Stimulated activated CD4-positive, alpha-beta T cell treated with anti-CD3 and anti-CD28 coated beads, TNF-alpha, amount 100 ng/mL, for 24 hours (primary cell): Measurements from ENCODE around the gene HMG20A.

Source experiments
- DNase-seq, 3 experiments: peaks; one replicate each; pipeline ENCODE4 v3.0.0-alpha.2; 2020; ENCODE audit warnings: low read depth in 3 of 3

The HMG20A gene

DNA sequence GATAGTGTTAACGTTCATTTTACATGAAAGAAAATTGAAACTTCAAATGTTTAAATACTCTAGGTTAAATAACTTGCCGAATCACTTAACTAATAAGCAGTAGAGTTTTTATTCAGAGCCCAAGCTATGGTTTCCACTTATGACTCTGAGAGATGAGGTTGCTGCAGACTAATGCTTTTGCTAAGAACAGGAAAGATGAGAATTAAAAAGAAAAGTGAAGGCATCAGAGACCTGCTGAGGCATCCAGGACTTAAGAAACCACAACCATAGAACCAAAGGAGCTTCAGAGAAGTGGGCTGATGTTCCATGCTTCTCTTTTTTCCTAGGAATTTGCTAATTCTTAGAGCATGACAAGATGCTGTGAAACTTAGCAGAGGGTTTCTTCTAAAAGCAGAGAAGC is 9.5 kb downstream of the HMG20A start:
- DNase-seq: no peak

DNA sequence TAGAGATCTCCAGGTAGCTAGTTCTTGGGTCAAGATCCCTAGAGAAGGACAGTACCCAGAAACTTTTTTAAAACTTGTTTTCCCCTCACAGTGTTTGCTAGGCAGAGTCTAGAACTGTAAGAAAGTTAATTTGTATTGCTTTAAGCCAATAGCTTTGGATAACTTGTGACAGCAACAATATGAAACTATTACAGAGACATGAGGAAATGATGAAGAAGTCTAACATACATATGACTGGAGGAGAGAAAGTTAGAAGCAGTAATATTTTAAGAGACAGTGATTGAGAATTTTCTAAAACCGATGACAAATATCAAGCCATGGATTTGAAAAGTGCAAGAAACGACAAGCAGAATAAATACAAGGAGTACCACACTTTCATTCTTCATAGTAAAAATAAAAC is 10.0 kb downstream of the HMG20A start:
- DNase-seq: no peak

DNA sequence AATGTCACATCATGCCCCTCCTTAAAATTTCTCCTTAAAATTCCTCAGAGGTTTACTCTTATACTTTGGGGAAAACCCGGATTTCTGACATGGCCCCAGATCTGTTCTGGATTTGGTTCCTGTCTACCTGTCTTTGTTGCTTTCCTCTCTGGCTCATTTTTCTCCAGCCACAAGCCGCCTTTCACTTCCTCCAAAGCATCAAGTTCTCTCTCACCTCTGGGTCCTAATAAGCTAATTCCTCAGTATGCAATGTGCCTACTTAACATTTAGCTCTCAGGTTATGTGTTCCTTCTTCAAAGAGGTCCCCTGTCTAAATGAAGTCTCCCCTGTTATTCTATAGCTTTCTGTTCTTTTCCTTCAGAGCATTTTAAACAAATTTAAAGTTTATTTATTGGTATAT is 16.1 kb downstream of the HMG20A start:
- no peak for DNase-seq

DNA sequence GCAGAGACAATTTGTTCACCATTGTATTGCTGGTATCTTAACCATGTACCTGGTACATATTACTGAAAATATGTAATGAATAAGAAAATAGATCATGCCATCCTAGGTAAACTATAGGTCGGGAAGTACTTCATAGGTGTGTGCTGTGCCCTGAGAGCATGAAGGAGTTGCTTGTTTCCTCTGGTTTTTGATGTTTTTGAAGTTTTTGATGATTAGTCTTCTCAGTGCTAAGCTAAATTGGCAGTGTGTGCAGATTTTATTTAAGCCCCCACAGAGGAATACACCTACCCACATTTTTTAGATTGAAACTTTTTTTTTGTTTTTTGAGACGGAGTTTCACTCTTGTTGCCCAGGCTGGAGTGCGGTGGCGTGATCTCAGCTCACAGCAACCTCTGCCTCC is 16.6 kb downstream of the HMG20A start:
- DNase-seq: no peak

DNA sequence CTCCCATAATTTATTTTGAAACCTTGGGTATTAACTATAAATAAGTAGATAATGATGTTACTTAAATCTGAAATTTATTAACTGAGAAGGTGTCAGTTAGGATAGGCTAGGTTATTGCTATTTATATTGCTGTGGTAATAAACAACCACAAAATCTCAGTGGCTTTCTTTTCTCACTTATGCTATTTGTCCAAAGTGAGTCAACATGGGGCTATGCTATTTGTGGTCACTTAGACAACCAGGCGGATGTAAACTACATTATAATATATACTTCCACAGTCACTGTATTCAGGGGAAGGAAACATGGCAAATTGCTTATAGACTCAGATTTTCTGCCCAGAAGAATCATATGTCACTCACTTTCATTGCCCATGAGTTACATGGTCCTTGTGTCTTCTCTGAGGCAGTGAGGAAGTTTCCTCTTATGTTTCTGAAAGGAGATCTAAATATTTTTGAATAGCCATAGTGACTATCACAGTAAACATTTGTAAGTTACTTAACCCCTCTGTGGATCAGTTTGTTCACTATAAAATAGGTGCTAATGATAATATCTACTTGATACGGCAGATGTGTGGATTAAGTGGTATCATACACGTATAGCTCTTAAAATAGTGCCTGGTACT is 19.8 kb downstream of the HMG20A start:
- DNase-seq: no peak

DNA sequence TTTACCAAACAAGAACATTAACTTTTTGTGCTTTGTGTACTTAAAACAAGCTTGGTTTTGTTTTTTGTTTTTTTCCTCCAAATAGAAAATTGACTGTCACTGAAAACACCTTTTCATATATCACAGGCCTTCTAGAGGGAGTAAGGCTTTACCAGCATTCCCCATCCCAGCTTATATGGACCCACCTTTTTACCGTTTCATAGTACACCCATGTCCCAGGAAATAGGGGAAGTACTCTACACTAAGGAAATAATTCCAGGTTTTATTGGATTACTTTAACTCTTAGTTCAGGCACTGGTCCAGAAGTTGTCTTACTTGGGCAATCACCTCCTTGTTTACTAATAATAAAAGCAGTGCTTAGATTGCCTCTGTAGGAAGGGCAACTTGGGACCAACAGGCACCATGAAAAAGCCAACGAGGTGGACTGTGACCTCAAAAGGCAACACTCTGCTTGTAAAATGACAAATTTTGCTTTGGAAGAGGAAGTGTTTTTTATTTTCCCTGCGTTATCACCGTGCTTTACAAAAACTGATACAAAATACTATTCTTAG is 26.2 kb downstream of the HMG20A start:
- DNase-seq: no peak

DNA sequence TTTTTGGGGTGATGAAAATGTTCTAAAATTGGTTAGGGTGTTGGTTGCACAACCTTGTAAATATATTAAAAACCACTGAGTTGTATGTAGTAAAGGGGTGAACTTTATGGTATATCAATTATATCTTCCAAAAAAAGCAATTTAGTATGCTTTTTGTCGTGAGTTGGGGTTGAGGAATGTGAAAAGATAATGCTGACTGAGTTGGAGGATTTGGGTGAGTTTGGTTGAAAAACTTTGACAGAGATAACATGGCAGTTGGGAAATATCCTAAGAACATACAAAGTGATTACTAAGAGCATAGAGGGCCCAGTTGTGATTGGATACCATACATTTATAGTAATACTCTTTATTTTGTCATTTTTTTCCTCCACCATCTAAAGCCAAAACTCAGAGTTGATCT is 33.6 kb downstream of the HMG20A start:
- no peak for DNase-seq

DNA sequence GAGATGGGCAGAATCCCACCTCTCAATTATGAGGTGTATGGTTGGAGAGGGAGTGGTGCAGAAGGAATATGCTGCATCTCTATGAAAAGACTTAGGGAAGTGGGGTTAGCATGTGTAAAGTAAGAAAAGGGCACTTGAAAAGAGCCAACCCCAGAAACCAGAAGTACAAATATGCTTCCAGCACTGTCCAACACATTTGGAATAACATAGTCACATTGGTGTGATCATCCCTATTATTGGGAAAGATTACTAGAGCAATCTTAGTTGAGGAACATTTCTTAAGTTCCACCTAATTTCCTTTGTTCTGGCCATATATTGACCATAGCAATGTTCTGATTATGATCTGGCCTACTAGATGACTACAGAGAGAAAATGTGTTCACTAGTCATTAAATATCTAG is 34.3 kb downstream of the HMG20A start:
- no peak for DNase-seq

DNA sequence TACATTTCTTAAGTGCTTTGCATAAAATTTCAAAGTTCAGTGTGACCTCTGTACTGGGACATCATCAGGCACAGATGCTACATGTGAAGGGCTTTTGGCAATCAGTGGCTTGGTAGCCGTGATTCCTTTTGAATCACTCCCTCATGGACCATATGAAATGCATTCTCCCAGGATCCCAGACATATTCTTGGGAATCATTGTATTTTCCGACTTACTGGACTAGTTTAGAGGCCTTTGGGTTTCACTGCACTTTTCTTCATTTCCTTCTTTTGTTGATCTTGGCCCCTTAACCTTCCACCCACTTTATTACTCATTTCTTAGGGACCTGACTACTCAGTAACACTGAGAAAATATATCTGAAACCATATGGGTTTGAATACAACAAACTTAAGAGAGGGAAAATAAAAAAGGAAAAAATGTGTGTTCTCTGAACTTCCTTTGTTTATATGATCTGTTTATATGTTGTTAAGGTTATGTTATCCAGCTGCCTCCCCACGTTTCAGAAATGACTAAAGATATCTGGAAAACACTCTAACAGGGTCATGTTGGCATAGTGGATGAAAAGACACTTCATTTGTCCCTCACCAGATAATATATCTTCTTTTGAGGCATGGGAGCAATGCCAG is 35.1 kb downstream of the HMG20A start:
- DNase-seq: no peak

DNA sequence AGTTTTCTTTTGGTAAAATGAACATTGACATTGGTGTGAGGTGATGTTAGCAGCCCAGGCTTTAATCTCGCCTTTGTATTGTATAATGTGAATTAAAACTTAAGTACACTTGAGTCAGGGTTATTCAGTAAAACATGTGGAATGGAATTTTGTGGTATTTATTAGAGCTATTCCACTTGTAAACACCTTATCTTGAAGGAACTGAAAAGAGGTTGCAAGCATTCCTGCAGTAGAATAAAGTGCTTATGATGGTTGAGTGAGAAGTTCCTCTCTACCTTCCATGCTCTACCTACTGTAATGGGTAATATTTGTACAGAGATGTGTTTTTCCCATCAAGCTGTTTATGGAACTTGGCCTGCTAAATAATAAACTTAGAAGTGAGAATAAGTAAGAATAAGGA is 36.1 kb downstream of the HMG20A start:
- no peak for DNase-seq

DNA sequence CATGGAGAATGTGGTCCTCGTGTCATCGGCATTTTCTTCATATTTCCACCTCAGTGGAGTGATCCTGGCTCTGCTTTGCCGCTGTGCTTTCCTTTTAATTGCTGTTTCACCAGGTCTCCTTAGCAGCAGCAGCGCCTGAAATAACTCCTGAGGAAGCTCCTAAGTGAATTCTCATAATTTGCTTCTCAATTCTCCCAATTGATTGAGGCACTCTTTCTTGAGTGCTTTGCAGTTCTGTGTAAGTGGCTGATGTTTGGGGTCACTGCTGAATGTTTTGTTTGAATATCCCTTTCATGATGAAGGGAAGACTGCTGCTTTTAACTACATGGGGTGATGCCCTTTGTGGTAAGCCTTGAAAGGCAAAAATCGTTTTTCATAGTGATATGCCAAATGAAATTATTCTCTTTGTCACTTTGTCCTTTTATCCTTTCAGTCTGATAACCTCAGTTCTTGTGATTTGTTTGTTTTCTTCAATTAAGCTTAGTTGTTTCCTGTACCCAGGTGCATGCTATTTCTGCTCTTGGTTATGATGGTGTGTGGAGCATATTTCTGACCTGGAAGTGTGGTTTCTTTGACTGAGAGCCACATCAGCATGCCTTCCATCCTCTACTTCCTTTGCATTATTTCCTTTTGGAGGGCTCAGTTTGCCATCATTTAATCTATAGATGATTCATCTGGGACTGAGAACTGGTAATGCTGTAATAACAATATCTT is 36.7 kb downstream of the HMG20A start:
- DNase-seq: no peak

DNA sequence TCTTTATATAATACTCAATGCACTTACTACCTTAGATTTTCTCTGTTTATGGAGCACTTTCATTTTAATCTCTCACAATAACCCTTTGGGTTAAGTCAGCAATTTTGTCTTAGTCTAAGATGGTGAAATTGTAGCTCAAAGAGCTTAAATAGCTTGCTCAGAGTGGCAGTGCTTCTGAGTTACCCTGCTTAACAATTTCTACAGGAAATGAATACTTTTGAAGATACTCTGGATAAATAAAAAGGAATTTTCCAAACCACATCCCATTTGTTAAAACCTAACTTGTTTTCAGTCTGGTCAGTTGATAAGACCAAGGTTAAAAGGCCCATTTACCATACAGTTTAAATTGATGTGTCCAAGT is 37.2 kb downstream of the HMG20A start:
- DNase-seq: no peak

DNA sequence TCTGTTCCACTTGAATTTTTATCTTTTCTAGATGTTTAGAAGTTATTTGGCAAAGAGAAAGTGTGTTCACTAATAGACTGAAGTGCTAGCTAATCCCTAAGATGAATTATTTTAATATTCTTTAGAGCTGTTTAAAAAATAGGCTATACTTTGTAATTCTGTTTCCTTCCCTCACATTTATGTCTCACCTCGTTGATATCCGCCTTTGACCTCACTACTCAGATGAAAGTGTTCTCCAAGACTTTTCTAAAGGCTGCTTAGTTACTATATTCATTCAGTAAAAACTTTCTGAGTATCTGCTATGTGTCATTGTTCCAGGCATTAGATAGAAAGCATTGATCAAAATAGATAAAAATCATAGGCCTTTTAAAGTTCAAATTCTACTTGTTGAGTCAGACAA is 38.3 kb downstream of the HMG20A start:
- DNase-seq: no peak

DNA sequence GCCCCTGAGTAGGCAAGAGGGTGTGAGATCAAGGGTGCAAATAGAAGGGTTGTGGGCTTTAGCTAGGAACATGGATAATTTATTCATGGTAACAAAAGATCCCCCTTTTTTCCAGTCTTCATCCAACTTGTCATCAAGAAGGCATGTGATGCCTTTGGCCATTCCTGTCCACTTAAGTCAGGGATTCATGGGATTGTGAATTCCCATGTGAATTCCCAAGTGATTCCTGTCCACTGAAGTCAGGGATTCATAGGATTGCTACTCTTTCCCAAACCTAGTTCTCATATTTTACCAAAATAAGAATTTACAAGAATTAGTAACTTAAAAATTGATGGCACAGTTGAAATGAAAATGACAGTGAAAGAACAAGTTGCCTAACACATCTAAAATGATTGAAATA is 40.8 kb downstream of the HMG20A start:
- no peak for DNase-seq

DNA sequence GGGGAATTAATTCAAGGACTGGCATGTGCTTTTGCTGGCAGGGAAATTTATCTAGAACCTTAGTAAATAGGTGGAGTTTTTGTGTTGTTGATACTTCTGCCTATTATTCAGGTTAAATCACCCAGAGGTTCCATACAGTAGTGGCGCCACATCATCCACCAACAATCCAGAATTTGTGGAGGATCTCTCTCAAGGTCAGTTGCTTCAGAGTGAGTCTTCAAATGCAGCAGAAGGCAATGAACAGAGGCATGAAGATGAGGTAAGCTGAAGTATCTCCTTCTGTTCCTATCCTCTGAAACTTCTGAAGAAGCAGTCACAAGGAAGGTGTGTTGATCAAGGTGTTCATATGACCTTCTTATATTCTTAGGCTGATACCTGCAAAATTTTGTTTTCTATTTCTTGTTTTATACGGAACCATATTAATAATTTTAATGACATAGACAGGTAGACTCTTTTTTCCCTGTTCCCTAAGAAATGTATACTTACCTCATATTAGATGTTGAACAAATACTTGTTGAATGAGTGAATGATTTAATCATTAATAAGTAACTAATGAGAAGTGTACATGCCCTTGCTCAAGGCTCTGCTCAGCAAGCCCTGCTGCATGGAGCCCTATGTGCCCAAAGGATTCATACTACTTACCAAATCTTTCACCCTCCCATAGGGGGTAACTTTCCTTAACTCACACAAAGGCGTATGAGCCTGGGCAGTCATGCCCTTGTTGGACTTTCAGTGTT is 43.6 kb downstream of the HMG20A start:
- no peak for DNase-seq

DNA sequence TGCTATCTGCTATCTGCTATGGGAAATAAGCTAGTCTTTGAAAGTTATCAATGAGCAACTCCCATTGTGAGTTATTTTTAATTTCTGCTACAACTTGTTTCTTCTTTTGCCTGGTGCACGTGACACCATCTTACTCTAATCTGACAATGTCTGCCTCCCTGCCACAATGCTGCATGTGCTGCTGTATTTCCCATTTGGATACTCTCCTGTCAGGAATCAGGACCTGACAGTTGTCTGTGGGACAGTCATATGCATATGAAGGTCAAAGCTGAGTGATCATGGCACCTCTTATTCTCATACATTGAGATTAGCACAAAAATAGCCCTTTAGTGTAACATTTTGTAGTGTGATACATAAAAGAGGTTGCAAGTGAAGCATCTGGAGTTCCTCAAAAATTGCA is 45.8 kb downstream of the HMG20A start:
- DNase-seq: no peak

DNA sequence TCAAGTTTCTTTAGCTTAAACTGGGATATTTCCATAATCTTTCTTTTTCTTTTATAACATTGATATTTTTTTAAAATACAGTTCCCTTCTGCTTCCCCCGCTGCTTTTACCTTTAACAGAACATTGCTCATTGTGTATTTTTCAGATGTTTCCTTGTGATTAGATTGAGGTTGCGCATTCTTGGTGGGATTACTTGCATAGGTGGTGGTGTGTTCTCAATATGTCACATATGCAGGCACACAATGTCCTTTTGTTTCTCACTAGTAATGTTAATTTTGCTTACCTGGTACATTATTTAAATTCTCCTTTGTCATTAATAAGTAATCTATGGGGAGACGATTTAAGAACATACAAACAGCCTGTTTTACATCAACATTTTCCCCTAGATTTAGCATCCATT is 48.2 kb downstream of the HMG20A start:
- no peak for DNase-seq

DNA sequence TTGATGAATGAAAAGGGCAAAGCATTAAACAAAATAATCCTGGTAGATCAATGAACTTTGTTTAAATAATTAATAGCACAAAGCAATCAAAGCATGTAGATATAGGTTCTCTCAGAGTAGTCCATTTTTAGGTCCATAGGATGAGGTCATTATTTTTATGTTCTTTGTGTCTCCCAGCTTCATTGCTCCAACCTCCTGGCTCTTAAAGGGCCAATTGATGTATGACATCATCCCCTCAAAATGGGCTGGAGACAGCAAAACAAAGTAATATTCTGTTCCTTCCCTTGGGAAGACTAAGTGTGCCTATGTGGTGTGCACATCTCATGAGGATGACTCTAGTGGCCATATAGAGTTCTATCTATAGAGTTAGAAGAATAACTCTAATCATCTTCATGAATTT is 49.5 kb downstream of the HMG20A start:
- no peak for DNase-seq

DNA sequence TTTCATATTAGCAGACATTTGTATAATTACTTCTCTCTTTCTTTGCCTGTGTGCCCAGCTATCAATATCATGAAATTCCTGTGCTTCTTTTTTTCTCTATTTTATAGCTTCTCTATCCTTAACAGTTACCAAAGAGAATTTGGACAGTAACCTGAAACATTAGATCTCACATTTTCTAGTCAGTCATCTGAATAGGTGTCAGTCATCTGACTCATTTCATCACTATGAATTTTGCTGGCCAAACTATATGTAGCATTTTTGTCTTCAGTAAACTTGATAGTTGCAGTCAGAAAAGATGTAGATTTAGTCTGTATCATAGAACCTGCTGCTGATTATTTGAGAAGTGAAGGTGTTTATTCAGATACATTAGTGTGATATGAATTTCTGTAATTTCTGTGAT is 52.6 kb downstream of the HMG20A start:
- DNase-seq: no peak

DNA sequence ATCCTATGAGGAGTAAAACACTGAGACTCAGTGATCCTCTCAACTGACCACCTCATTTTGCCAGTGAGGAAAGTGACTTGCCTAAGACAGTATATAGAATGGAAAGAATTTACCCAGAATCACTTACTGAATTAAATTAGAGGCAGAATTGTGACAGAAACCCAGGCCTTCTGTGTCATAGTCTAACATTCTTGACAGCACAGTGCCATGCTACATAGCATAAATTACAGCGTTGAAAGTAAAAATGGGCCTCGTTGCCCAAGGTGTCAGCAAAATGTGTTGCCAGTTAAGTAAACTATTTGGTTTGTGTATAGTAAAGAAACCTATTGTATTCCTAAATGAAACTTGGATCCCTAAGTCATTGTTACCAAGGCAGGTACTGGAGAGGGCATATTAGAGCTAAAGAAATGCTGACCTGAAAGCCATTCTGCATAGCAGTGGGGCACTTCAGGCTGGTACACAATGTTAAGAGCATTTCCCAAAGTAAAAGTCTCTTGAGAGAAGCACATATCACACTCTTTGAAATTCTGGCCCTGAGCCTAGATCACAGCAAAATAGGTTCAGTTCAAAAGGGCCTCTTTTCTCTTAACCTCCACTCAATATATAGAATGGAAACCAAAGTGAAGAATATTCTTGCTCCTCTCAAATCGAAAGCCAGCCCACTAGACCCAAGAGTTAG is 53.8 kb downstream of the HMG20A start:
- DNase-seq: no peak

DNA sequence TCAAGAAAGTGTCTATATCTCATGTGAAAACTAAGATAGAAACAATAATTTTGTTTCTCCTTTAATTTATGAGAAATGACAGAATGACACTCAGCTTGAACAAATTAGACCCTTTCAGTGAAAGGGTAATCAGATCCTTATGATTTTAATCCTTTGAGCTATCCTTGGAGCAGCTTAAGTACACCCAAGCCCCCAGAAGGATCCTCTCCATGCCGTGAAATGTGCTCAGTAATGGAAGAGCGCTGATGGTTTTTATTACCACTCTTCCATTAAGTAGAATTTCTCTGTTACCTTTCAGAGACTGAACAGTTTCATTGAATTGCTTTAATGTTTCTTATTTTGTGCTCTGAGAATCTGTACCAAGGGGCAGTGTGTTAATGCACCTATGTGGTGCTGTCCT is 54.3 kb downstream of the HMG20A start:
- DNase-seq: no peak

DNA sequence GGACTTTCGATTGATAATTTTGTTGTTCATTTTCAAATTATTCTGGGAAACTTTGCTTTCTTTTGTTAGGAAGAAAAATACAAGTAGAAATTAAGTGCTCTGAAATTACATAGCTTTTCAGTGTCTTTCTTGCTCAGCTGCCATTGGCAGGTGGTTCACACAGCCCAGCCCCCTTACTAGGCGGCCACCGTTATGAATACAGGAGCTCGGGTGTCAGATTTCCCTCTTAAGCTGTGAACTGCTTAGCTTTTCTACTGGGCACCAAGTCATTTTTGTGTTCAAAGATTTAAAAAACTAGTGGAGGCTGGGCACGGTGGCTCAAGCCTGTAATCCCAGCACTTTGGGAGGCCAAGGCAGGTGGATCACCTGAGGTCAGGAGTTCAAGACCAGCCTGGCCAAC is 55.2 kb downstream of the HMG20A start:
- DNase-seq: no peak
